ENCODE measurements around the gene PUM2. TPM values are rescaled to one million over a fixed set of nuclear protein-coding genes. Genes with fewer than 3 reads are reported as not detected.

PUM2 gene
- total RNA-seq, 2 experiments from 2014 or later, result 88.4 to 96.8 TPM

DNA sequence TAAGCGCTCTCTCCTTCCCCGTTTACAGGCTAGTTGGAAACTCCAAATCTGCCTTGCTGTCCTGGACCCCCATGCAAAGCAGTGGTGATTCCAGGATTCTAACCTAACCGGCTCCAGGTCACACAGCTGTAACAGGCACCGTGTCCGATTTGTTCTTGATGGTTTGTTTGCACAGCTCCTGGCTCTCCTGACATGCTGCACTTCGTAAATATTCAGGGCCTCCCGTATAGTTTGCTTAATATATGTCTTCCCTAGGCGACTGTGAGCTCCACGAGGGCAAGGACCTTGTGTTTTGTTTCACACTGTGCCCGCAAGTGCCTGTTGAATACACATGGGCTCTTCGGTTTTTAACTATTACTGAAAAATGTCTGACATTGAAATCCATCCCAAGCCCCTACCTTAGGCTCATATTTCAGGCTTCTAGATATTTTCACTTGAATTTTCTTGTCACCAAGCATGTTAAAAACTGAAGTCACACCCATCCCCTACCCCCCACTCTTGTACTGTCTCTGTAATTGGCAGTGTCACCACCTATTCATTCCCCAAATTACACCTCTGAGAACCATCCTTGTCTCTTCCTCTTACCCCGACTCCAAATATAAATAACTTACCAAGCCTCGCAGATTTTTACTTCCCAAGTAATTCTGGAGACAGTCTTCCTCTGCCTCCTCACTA lies 1.0 kb upstream of the PUM2 start:
- H3K36me3 Mint-ChIP-seq (ENCODE audit: low read depth), result peaks cover 17% of the 10 kb centered on the region
- CTCF ChIA-PET, result interaction anchor here (0.9 to 2.1 kb wide), 5 partner anchors 9 to 300 kb away, joined by 3 to 9 read pairs (median 3); partner anchors contain the start of gene HS1BP3
- no peaks in the 10 kb centered on the region for H3K27me3 Mint-ChIP-seq (ENCODE audit: low read depth)
- no peak overlapping the region for H3K4me3 Mint-ChIP-seq
- H3K4me1 Mint-ChIP-seq (ENCODE audit: low read depth), result peaks cover 20% of the 10 kb centered on the region
- no peak overlapping the region for H3K27ac Mint-ChIP-seq
- H3K9me3 Mint-ChIP-seq, result no peaks in the 10 kb centered on the region
- no peak for DNase-seq
- intact Hi-C loops (cut with micrococcal nuclease), result loop anchor here (1.0 to 2.0 kb wide), 9 partner anchors 14 to 1791 kb away; partner anchors contain the start of genes HS1BP3, LDAH, RDH14 and RHOB

DNA sequence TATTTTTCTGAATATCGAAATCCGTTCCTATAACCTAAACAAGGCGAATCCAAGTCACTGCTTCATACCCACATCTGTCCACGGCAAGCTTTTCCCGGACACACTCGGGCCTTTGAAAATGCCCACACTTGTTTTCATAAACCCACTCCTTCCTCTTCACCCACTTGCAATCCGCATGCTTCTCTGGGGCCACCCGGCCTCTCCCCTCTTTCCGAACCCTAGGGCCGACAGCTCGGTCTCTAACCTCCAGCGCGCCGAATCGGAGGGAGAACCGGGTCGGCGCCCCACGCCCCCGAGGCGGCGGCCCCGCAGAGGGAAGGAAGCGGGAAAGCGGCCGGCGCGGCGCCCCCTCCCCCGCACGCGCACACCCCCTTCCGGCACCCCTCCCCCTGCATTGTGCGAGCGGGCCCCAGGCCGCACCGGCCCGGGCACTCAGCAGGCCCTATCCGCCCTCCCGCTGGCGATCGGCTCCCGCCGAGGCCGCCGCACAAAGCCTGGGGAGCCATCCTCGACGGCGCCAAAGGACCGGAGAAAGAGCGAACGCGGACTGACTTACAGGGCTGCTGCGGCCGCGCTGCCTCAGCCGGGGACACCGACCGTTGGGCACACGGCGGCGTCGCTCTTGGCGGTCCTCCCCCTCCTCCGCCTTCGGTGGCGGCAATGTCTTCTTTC lies 467 bp downstream of the PUM2 start:
- peaks cover 25% of the 10 kb centered on the region for H3K36me3 Mint-ChIP-seq (ENCODE audit: low read depth)
- DNase-seq, result peak; percentile 59
- no peak overlapping the region for H3K4me3 Mint-ChIP-seq
- H3K27me3 Mint-ChIP-seq (ENCODE audit: low read depth), result no peaks in the 10 kb centered on the region
- CTCF ChIA-PET, result interaction anchor here (2.8 kb wide), 1 partner anchor 24 kb away, joined by 16 read pairs; no protein-coding TSS in a partner anchor
- H3K27ac Mint-ChIP-seq, result peak overlapping the region; percentile 90
- H3K9me3 Mint-ChIP-seq, result no peaks in the 10 kb centered on the region
- H3K4me1 Mint-ChIP-seq (ENCODE audit: low read depth), result peaks cover 36% of the 10 kb centered on the region
- intact Hi-C loops (cut with micrococcal nuclease), result loop anchor here (1.0 to 2.0 kb wide), 5 partner anchors 81 to 1789 kb away; partner anchors contain the start of genes LDAH, RDH14 and WDR35

DNA sequence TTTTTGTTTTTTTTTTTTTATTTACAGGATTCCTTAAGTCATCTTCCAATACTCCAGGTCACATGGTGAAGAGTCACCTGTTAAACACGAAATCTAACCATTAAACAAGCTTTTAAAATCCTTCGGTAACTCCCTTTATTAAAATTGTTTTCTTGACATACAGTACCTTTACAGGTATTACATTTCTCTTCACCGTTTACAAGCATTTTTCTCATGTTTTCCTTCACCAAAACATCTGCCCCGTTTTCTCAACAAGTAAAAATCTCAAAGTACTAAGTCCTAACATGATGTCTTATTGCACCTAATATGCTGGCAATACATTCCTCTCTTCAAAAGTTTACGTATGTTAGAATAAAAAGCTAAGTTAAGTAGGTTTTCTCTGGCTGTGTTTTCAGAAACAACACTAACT lies 1.1 kb downstream of the PUM2 start:
- Mint-ChIP-seq H3K4me1 (ENCODE audit: low read depth) (peaks cover 41% of the 10 kb centered on the region), H3K27ac (peak overlapping the region; percentile 90), H3K9me3 (no peaks in the 10 kb centered on the region), H3K36me3 (ENCODE audit: low read depth) (peaks cover 25% of the 10 kb centered on the region), H3K27me3 (ENCODE audit: low read depth) (no peaks in the 10 kb centered on the region), H3K4me3 (no peak overlapping the region)
- CTCF ChIA-PET, result interaction anchor here (0.9 to 2.8 kb wide), 2 partner anchors 23 to 37 kb away, joined by 3 to 16 read pairs; no protein-coding TSS in a partner anchor
- DNase-seq, result no peak
- intact Hi-C loops (cut with micrococcal nuclease), result loop anchor here (2.0 kb wide), 1 partner anchor 17 kb away; no protein-coding TSS in a partner anchor

DNA sequence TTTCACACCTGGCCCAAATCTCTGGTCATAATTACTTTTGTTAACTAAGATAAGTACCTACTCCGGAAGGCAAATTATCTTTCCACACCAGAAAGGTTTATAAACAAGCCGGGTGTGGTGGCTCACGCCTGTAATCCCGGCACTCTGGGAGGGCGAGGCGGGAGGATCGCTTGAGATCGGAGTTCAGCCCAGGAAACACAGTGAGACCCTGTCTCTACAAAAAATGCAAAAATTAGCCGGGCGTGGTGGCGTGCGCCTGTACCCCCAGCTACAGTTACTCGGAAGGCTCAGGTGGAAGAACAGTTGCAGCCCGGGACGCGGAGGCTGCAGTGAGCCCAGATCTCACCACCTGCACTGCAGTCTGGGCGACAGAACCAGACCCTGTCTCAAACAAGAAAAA lies 2.1 kb downstream of the PUM2 start:
- no peaks in the 10 kb centered on the region for H3K27me3 Mint-ChIP-seq (ENCODE audit: low read depth)
- H3K27ac Mint-ChIP-seq, result peak overlapping the region; percentile 90
- H3K4me1 Mint-ChIP-seq (ENCODE audit: low read depth), result peaks cover 49% of the 10 kb centered on the region
- DNase-seq, result no peak
- no peak overlapping the region for H3K4me3 Mint-ChIP-seq
- peaks cover 25% of the 10 kb centered on the region for H3K36me3 Mint-ChIP-seq (ENCODE audit: low read depth)
- intact Hi-C loops (cut with micrococcal nuclease), result loop anchor here (2.0 kb wide), 1 partner anchor 16 kb away; no protein-coding TSS in a partner anchor
- CTCF ChIA-PET, result interaction anchor here (0.6 to 2.8 kb wide), 3 partner anchors 22 to 702 kb away, joined by 3 to 16 read pairs (median 3); no protein-coding TSS in a partner anchor
- no peaks in the 10 kb centered on the region for H3K9me3 Mint-ChIP-seq

DNA sequence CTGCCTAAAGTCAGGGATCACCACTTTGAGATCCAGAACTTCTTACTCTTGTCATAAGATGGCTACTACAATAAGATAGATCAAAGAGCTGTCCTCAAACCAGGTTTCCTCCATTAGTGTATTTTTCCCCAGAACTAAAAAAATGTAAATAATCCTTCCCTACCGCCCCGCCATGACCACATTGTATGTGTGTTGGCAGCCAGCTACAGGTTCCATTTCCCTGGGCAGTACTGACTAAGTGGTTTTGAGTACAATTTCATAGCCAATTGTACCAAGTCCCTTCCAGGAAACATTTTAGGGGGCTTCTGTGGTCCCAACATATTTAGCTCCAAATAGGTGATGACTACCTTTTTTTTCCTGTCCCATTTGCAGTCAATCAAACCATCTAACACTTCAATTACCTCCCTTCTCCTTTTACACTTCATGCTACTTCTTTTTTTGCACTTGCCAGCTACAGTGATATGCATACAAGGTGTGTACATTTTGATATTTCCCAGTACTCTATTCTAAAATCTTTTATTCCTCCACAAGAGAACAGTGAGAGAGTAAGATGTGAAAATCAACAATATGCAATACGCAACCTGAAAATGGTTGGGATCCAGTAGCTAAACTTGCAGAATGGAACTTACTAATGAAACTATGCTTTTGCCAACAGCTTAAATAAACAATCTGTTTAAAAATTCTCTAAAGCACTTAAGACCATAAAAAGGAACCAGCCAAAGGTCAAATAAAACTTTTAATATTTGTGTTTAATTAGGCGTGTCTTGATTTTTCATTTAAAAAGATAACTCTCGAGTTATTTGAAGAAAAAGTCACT lies 3.9 kb downstream of the PUM2 start:
- Mint-ChIP-seq H3K27me3 (ENCODE audit: low read depth) (no peaks in the 10 kb centered on the region), H3K36me3 (ENCODE audit: low read depth) (peaks cover 25% of the 10 kb centered on the region), H3K4me3 (no peak overlapping the region), H3K4me1 (ENCODE audit: low read depth) (peaks cover 55% of the 10 kb centered on the region), H3K9me3 (no peaks in the 10 kb centered on the region), H3K27ac (no peak overlapping the region)
- CTCF ChIA-PET, result interaction anchor here (0.8 to 1.1 kb wide), 3 partner anchors 9 to 54 kb away, joined by 3 to 9 read pairs (median 3); no protein-coding TSS in a partner anchor
- intact Hi-C loops (cut with micrococcal nuclease), result no loop called here
- DNase-seq, result no peak

DNA sequence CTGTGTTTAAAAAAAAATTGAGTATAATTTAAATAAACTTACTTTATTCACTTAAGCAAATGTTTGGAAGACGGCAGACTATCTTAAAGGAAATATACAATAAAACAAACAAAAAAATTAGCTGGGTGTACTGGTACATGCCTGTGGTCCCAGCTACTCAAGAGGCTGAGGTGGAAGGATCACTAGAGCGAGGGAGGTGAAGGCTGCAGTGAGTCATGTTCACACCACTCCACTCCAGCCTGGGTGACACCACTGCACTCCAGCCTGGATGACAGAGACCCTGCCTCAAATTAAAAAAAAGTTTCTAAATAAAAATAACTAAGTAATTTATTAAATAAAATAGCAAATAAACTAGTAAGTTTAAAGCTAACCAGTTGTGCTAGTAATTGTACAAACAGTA lies 7.5 kb downstream of the PUM2 start:
- Mint-ChIP-seq H3K9me3 (no peaks in the 10 kb centered on the region), H3K4me1 (ENCODE audit: low read depth) (peaks cover 80% of the 10 kb centered on the region), H3K27ac (no peak overlapping the region), H3K36me3 (ENCODE audit: low read depth) (peaks cover 16% of the 10 kb centered on the region), H3K4me3 (no peak overlapping the region), H3K27me3 (ENCODE audit: low read depth) (no peaks in the 10 kb centered on the region)
- CTCF ChIA-PET, result interaction anchor here (0.7 to 2.5 kb wide), 4 partner anchors 8 to 64 kb away, joined by 3 to 9 read pairs (median 3); no protein-coding TSS in a partner anchor
- intact Hi-C loops (cut with micrococcal nuclease), result loop anchor here (2.0 kb wide), 1 partner anchor 16 kb away; no protein-coding TSS in a partner anchor
- DNase-seq, result no peak

DNA sequence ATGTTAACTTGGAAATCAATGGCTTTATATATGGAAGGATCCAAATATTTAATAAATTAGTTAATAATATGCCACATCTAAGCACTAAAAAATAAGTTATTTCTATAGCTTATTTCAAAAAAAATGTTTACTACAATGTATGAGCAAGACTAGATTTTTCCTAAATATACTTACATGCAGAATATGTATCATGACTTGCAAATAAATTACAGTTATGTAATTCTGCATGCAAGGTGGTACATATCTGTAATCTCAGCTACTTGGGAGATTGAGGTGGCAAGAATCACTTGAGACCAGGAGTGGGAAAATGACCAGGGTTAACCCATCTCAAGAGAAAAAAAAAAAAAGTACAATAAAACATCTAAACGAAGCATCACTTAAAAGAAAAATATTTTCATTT lies 11.6 kb downstream of the PUM2 start:
- no peak overlapping the region for H3K27ac Mint-ChIP-seq
- no peak overlapping the region for H3K4me3 Mint-ChIP-seq
- intact Hi-C loops (cut with micrococcal nuclease), result no loop called here
- no peak for DNase-seq
- peaks cover 3% of the 10 kb centered on the region for H3K36me3 Mint-ChIP-seq (ENCODE audit: low read depth)
- H3K4me1 Mint-ChIP-seq (ENCODE audit: low read depth), result peaks cover 81% of the 10 kb centered on the region
- no peaks in the 10 kb centered on the region for H3K27me3 Mint-ChIP-seq (ENCODE audit: low read depth)
- CTCF ChIA-PET, result interaction anchor here (6.6 kb wide), 1 partner anchor 13 kb away, joined by 36 read pairs; no protein-coding TSS in a partner anchor
- H3K9me3 Mint-ChIP-seq, result no peaks in the 10 kb centered on the region

DNA sequence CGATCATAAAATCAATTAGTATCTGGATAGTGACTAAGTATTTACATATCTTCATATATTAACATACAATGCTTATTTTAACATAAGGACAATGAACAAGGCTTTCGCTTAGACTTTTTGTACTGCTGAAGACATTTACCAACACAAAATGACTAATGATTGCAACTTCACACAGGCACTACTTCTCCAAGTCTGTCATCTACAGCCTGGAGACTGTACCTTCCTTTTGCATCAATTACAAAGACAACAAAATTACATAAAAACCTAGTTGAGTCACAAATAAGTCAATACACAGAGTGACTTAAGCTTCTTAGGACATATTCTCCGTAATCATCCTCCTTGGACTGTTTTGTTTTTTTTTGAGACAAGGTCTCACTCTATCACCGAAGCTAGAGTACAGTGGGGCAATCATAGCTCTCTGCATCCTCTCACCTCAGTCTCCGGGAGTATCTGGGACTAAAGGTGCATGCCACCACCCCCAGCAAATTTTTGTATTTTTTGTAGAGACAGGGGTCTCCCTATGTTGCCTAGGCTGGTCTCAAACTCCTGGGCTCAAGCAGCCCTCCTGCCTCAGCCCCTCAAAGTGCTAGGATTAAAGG lies 15.9 kb downstream of the PUM2 start:
- DNase-seq, result no peak
- peaks cover 34% of the 10 kb centered on the region for H3K36me3 Mint-ChIP-seq (ENCODE audit: low read depth)
- H3K27ac Mint-ChIP-seq, result peak overlapping the region; percentile 22
- CTCF ChIA-PET, result interaction anchor here (0.6 to 6.6 kb wide), 5 partner anchors 8 to 84 kb away, joined by 3 to 36 read pairs (median 3); no protein-coding TSS in a partner anchor
- H3K9me3 Mint-ChIP-seq, result peaks cover 11% of the 10 kb centered on the region
- no peaks in the 10 kb centered on the region for H3K27me3 Mint-ChIP-seq (ENCODE audit: low read depth)
- intact Hi-C loops (cut with micrococcal nuclease), result loop anchor here (1.0 kb wide), 1 partner anchor 10 kb away; no protein-coding TSS in a partner anchor
- peaks cover 78% of the 10 kb centered on the region for H3K4me1 Mint-ChIP-seq (ENCODE audit: low read depth)
- H3K4me3 Mint-ChIP-seq, result no peak overlapping the region

DNA sequence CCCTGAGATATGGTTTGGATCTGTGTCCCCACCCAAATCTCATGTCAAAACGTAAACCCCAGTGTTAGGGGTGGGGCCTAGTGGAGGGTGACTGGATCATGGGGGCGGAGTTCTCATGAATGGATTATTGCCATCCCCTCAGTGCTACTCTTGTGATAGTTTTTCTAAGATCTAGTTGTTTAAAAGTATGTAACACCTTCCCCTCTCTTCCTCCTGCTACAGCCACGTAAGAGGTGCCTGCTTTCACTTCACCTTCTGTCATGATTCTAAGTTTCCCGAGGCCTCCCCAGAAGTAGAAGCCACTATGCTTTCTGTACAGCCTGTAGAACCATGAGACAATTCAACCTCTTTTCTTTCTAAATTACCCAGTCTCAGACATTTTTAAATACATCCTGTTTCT lies 16.9 kb downstream of the PUM2 start:
- H3K27me3 Mint-ChIP-seq (ENCODE audit: low read depth), result no peaks in the 10 kb centered on the region
- H3K27ac Mint-ChIP-seq, result peak overlapping the region; percentile 70
- peaks cover 11% of the 10 kb centered on the region for H3K9me3 Mint-ChIP-seq
- peaks cover 35% of the 10 kb centered on the region for H3K36me3 Mint-ChIP-seq (ENCODE audit: low read depth)
- intact Hi-C loops (cut with micrococcal nuclease), result loop anchor here (2.0 kb wide), 1 partner anchor 15 kb away; no protein-coding TSS in a partner anchor
- CTCF ChIA-PET, result interaction anchor here (0.6 to 0.7 kb wide), 2 partner anchors 28 to 70 kb away, joined by 3 read pairs; no protein-coding TSS in a partner anchor
- DNase-seq, result no peak
- no peak overlapping the region for H3K4me3 Mint-ChIP-seq
- H3K4me1 Mint-ChIP-seq (ENCODE audit: low read depth), result peaks cover 79% of the 10 kb centered on the region

DNA sequence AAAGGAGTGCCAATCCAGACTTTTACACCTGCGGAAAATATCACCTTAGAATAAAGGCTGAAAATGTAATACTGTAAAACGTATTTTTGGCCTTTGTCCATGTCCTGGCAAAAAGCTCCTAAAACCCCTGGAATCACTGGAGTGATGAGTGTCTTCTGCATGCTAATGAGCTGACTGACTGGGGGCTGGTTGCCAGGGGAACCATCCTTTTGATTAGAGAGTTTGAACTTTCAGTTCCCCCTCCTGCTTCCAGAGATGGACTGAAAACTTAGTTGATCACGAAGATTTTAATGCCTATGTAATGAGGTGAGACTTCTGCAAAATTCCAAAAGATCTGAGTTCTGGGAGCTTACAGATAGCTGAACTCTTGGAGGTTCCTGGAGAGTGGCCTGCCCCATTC lies 20.5 kb downstream of the PUM2 start:
- CTCF ChIA-PET, result interaction anchor here (0.7 to 1.0 kb wide), 3 partner anchors 13 to 83 kb away, joined by 3 read pairs; no protein-coding TSS in a partner anchor
- intact Hi-C loops (cut with micrococcal nuclease), result no loop called here
- H3K4me1 Mint-ChIP-seq (ENCODE audit: low read depth), result peaks cover 76% of the 10 kb centered on the region
- H3K36me3 Mint-ChIP-seq (ENCODE audit: low read depth), result peaks cover 43% of the 10 kb centered on the region
- peaks cover 11% of the 10 kb centered on the region for H3K9me3 Mint-ChIP-seq
- DNase-seq, result no peak
- no peak overlapping the region for H3K27ac Mint-ChIP-seq
- H3K27me3 Mint-ChIP-seq (ENCODE audit: low read depth), result no peaks in the 10 kb centered on the region
- no peak overlapping the region for H3K4me3 Mint-ChIP-seq

DNA sequence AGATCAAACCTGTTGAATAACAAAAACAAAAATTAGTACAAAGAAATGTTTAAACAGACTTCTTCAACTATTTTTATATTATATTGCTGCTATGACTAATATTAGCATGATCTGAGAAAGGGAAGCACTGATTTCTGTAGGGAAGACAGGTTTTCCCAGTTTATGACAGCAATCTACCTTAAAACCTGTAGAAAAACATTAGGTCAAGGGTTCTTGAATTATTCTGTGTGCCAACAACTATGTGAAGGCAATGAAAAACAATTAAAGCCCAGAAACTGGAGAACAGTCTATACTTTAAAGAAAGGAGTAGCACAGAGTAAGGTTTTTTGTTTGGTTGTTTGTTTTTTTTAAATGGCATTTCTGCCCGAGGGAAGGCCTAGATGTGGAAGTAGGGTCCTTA lies 23.3 kb downstream of the PUM2 start:
- no peak for DNase-seq
- CTCF ChIA-PET, result interaction anchor here (0.8 to 3.1 kb wide), 17 partner anchors 9 to 316 kb away, joined by 3 to 36 read pairs (median 6); no protein-coding TSS in a partner anchor
- H3K4me1 Mint-ChIP-seq (ENCODE audit: low read depth), result peaks cover 69% of the 10 kb centered on the region
- peaks cover 11% of the 10 kb centered on the region for H3K9me3 Mint-ChIP-seq
- H3K36me3 Mint-ChIP-seq (ENCODE audit: low read depth), result peaks cover 47% of the 10 kb centered on the region
- intact Hi-C loops (cut with micrococcal nuclease), result loop anchor here (2.0 to 5.0 kb wide), 2 partner anchors 15 to 60 kb away; no protein-coding TSS in a partner anchor
- H3K27me3 Mint-ChIP-seq (ENCODE audit: low read depth), result no peaks in the 10 kb centered on the region
- H3K4me3 Mint-ChIP-seq, result no peak overlapping the region
- no peak overlapping the region for H3K27ac Mint-ChIP-seq
